NCI-H2196 (cell line): ENCODE results near the gene RMDN2.
"Not testable (repeated sequence)": the region's sequence is repeated elsewhere in the genome, so short reads cannot be mapped to it uniquely, and the experiment has no call there.

Experiments
- DNase-seq: peaks from one replicate; lab custom pipeline; 2025; ENCODE audit not compliant: unreplicated experiment; lab: John Stamatoyannopoulos, UW

Gene RMDN2

GRCh38 chr2:37928377-37928776 lies 3.3 kb downstream of the RMDN2 start:
- no peak for DNase-seq

DNA sequence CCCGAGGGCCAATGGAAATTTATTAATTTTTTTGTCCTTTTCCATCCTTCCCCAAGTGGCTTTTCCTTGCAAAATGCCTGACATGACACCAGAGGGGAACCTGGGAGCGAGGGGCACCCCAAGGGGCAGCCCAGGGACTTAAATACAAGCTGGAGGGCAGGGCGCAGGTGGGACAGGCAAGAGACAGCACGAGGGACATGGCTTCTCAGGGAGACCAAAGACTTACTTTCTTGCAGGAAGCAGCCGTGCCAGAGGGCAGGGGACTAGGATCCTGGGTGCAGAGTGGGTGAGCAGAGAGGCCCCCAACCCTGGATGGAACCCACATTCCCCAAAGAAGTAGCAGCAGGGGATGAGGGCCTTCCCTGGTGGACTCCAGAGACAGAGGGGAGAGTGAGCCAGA lies 5.3 kb downstream of the RMDN2 start:
- DNase-seq = not testable (repeated sequence)

- DNase-seq = not testable (repeated sequence)
Measured at GRCh38 chr2:37932873-37933272, 7.8 kb downstream of the RMDN2 start.

GRCh38 chr2:37934591-37935513 lies 9.8 kb downstream of the RMDN2 start:
- DNase-seq = no peak

DNA sequence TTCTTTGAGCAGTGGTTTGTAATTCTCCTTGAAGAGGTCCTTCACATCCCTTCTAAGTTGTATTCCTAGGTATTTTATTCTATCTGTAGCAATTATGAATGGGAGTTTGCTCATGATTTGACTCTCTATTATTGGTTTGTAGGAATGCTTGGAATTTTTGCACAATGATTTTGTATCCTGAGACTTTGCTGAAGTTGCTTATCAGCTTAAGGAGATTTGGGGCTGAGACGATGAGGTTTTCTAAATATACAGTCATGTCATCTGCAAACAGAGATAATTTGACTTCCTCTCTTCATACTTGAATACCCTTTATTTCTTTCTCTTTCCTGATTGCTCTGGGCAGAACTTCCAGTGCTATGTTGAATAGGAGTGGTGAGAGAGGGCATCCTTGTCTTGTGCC lies 12.5 kb downstream of the RMDN2 start:
- not testable (repeated sequence) for DNase-seq

DNA sequence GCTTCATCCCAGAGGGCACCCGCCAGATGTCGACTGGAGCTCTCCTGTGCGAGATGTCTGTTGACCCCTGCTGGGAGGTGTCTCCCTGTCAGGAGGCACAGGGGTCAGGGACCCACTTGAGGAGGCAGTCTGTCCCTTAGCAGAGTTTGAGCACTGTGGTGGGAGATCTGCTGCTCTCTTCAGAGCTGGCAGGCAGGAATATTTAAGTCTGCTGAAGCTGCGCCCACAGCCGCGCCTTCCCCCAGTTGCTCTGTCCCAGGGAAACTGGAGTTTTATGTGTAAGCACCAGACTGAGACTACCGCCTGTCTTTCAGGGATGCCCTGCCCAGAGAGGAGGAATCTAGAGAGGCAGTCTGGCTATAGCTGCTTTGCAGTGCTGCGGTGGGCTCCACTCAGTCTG lies 16.2 kb downstream of the RMDN2 start:
- not testable (repeated sequence) for DNase-seq

GRCh38 chr2:37944268-37944667 lies 19.2 kb downstream of the RMDN2 start:
- DNase-seq = no peak

DNA sequence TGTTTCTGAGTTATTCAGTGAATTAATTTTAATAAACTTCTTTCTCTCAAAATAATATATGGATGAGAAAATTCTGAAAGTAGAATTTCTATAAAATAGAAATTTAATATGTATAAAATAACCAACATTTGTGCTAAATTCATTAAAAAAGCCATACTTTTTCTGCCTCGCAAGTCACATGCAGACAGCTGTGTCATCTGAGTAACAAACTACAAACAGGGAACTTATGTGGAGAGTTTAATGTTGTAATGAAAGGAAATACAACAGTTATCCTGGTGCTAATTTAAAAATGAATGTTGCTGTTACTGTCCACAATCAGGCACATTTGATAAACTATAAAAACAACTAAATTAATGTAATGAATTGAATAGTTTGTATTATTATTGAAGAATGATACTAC lies 22.2 kb downstream of the RMDN2 start:
- no peak for DNase-seq

DNA sequence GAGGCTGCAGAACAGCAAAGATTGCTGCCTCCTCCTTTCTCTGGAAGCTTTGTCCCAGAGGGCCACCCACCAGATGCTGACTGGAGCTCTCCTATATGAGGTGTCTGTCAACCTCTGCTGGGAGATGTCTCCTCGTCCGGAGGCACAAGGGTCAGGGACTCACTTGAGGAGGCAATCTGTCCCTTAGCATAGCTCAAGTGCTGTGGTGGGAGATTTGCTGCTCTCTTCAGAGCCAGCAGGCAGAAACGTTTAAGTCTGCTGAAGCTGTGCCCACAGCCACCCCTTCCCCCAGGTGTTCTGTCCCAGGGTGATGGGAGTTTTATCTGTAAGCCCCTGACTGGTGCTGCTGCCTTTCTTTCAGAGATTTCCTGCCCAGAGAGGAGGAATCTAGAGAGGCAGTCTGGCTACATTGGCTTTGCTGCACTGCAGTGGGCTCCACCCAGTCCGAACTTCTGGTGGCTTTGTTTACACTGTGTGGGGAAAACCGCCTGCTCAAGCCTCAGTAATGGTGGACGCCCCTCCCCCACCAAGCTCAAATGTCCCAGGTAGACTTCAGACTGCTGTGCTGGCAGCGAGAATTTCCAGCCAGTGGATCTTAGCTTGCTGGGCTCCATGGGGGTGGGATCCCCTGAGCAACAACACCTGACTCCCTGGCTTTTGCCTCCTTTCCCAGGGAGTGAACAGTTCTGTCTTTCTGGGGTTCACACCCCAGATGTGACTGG lies 37.1 kb downstream of the RMDN2 start:
- not testable (repeated sequence) for DNase-seq

DNA sequence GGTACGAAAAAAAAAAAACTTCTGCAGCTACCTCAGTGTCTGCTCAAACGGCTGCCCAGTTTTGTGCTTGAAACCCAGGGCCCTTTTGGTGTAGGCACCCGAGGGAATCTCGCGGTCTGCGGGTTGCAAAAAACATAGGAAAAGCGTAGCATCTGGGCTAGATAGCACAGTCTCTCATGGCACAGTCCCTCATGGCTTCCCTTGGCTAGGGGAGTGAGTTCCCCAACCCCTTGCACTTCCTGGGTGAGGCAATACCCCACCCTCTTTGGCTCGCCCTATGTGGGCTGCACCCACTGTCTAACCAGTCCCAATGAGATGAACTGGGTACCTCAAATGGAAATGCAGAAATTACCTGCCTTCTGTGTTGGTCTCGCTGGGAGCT lies 37.6 kb downstream of the RMDN2 start:
- DNase-seq = not testable (repeated sequence)

DNA sequence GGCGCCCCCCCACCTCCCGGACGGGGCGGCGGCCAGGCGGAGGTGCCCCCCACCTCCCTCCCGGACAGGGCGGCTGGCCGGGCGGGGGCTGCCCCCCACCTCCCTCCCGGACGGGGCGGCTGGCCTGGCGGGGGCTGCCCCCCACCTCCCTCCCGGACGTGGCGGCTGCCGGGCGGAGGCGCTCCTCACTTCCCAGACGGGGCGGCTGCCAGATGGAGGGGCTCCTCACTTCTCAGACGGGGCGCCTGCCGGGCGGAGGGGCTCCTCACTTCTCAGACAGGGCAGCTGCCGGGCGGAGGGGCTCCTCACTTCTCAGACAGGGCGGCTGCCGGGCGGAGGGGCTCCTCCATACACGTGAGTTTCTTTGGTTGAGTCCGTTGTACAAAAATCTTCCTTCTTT lies 38.8 kb downstream of the RMDN2 start:
- DNase-seq = not testable (repeated sequence)

DNA sequence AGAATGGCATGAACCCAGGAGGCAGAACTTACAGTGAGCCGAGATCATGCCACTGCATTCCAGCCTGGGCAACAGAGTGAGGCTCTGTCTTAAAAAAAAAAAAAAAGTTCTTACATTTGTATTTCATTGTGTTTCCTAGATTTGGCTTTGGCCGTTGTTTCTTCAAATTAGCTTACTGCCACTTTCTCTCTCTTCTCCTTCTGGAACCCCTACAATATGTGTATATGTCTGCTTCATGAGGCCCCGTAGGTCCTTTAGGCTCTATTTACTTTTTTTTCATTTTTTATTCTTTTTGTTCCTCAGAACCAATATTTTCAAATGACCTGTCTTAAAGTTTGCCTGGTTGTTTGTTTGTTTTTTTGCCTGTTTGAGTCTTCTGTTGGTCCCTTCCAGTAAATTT lies 41.2 kb downstream of the RMDN2 start:
- no peak for DNase-seq

DNA sequence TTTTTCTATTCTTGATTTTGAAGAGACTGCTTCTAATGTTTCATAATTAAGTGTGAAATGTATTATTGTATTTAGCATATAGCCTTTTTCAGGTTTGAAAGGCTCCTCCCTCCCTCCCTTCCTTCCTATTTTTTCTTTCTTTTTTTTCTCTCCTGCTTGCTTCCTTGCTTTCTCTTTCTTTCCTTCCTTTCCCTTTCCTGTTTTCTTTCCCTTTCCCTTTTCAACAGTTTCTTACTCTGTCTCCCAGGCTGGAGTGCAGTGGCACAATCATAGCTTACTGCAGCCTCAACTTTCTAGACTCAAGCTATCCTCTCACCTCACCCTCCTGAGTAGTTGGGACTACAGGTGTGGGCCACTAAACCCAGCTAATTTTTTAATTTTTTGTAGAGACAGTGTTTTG lies 44.6 kb downstream of the RMDN2 start:
- no peak for DNase-seq

GRCh38 chr2:37971971-37972370 lies 46.9 kb downstream of the RMDN2 start:
- no peak for DNase-seq

- no peak for DNase-seq
Measured at GRCh38 chr2:37973615-37974353, 48.7 kb downstream of the RMDN2 start.

DNA sequence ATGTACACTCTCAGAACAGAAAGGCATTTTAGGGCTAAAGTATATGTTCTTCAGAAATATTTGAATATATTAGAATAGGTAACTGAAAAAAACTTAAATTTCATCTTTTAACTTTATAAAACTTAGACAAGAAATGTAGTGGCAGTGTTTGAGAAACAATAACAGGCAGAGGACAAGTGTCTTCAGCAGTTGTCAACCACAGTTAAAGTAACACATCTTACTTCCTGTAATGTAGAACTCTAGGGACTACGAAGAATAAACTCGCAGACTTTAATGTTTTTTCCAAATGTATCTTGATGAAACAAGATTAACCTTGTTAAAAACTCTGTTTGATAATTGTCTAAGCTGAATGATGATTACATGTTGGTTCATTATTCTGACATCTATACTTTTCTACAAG lies 50.7 kb downstream of the RMDN2 start:
- DNase-seq = no peak

DNA sequence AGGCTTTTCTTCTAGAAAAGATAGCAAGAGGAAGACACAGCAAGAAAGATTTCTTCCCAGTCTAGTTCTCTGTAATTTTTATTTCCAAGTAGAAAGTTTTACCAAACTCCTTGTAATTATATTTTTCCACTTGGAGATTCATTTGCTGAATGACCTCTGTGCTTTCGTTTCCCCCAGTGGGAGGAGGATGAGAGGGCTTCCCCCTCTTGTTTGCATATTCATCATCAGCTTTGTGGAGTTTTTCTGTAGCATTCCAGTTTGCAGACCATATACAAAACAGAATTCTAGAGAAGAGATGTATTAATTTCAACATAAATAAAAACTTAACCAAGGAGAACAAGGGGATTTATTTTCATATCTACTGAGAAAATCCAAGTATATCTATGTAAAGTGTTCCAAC lies 51.3 kb downstream of the RMDN2 start:
- DNase-seq = no peak

DNA sequence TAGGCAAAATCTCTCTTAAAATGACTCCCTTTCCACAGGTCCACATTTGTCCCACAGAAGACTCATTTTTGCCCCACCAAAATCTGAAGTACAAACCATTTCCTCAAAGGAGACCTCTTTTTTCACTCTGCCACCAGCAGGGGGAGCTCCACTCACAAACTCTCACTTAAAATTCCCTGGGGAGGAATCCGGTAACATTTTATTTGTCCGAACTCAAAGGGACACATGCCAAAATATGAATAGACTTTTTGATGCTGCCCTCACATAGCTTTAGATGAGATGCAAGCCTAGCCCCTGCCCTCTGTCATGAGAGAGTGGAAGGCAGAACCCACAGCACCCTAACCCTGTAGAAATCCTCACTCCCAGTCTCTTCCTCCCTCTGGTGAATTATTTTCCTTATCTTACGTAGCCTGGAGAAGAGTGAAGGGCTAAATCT lies 57.1 kb downstream of the RMDN2 start:
- peak; percentile 47 for DNase-seq

DNA sequence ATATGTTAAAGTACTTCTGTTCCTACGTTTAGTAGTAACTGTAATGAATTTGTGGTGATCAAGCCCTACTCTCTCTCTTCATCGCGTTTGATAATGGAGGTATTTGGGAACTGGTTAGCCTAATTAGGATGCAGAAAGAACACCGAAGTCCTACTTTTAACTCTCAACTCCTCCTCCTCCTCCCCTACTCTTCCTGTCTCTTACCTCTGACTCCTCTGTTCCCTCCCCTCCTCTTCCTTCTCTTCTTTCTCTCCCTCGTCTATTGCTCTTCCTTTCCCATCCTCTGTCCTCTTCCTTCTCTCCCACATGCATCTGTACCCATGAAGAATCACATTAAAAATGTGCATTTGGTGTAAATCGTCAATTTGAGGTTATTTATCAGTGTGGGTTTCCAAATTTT lies 57.8 kb downstream of the RMDN2 start:
- DNase-seq = no peak

DNA sequence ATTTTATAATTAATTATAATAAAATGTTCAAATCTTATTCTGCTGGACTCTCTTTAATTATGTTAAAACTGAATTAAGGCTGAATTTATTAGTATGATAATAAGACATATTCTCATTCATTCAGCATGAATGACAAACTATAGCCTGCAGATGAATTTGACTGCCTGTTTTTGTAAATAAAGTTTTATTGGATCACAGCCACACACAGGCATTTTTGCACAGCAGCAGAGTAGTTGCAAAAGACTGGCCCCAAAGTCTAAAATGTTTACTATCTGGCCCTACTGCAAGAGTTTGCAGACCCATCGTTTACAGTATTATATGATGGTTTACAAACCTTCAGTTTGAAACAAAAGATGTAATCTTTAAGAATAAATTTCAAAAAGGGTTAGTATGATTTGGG lies 58.6 kb downstream of the RMDN2 start:
- DNase-seq = no peak

- DNase-seq = no peak
Measured at GRCh38 chr2:37984176-37984575, 59.1 kb downstream of the RMDN2 start.

- no peak for DNase-seq
Measured at GRCh38 chr2:37984589-37984988, 59.5 kb downstream of the RMDN2 start.
